Cortex of kidney (tissue), 1 donor: ENCODE data around the gene SPOP.
"Not testable (repeated sequence)": the region's sequence is repeated elsewhere in the genome, so short reads cannot be mapped to it uniquely, and the experiment has no call there.

Experiments
- DNase-seq: peaks from one replicate; lab custom pipeline; 2025; lab: John Stamatoyannopoulos, UW

SPOP gene

GRCh38 chr17:49695698-49696232, 17.9 kb upstream of the SPOP start:
- DNase-seq, result no peak

GRCh38 chr17:49694847-49695697, 17.2 kb upstream of the SPOP start:
- no peak for DNase-seq

- DNase-seq, result no peak
Observed at GRCh38 chr17:49692751-49693150, 14.9 kb upstream of the SPOP start.

GRCh38 chr17:49691677-49692191, 13.8 kb upstream of the SPOP start:
- no peak for DNase-seq

GRCh38 chr17:49691086-49691676, 13.3 kb upstream of the SPOP start:
- DNase-seq, result no peak

GRCh38 chr17:49690256-49690655, 12.4 kb upstream of the SPOP start:
- DNase-seq, result no peak

- no peak for DNase-seq
Observed at GRCh38 chr17:49688848-49689247, 11.0 kb upstream of the SPOP start.

GRCh38 chr17:49687878-49688491, 10.1 kb upstream of the SPOP start:
- DNase-seq, result no peak

- no peak for DNase-seq
Observed at GRCh38 chr17:49681106-49681979, 3.4 kb upstream of the SPOP start.

GRCh38 chr17:49680314-49680713, 2.4 kb upstream of the SPOP start:
- DNase-seq, result no peak

- DNase-seq, result no peak
Observed at GRCh38 chr17:49677134-49677932, 564 bp downstream of the SPOP start.

- no peak for DNase-seq
Observed at GRCh38 chr17:49676276-49676868, 1.5 kb downstream of the SPOP start.

- no peak for DNase-seq
Observed at GRCh38 chr17:49674507-49674906, 3.4 kb downstream of the SPOP start.

- DNase-seq, result not testable (repeated sequence)
Observed at GRCh38 chr17:49673679-49674078, 4.2 kb downstream of the SPOP start.

GRCh38 chr17:49670641-49671040, 7.3 kb downstream of the SPOP start:
- DNase-seq, result no peak

- DNase-seq, result no peak
Observed at GRCh38 chr17:49670002-49670401, 7.9 kb downstream of the SPOP start.

- no peak for DNase-seq
Observed at GRCh38 chr17:49667854-49668253, 10.0 kb downstream of the SPOP start.

- DNase-seq, result no peak
Observed at GRCh38 chr17:49664706-49665211, 13.1 kb downstream of the SPOP start.

- no peak for DNase-seq
Observed at GRCh38 chr17:49659661-49660382, 18.1 kb downstream of the SPOP start.

- DNase-seq, result no peak
Observed at GRCh38 chr17:49656247-49656646, 21.6 kb downstream of the SPOP start.
